ENCODE data around the gene MKI67. TPM values are rescaled to one million over a fixed set of nuclear protein-coding genes. Genes with fewer than 3 reads are reported as not detected.

MKI67 gene
- total RNA-seq, 4 donors from 2014 or later: 14.3 to 50.8 (median 26.1) TPM

DNA sequence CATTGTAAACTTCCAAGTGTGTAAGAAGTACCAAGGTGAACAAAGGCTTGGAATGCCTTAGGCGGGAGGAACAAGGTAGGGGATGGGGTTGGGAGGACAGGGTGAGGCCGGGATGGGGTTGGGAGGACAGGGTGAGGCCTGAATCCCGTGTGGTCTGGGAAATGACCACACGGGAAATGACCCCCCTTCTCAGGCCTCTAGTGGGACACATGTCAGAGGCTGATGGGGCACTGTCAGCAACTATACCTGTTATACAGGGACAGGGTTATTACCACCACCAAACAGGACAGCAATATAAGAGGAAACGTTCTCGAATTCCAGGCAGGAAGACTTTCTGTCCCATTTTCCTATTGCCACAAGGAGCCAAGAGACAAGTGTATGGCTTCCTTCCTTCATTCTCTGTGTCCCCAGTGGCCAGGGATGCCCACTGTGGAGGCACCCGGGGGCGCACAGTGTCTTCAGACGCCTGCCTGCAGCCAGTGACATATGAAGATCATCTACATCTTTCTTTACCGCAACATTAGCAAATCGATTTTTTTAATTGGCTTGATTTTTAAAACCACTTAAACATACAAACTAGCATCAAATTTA is 1.3 kb downstream of the MKI67 start:
- H3K9me3 ChIP-seq: no peaks in the 10 kb centered on the region
- peak overlapping the region; percentile 51 to 80 (median 65) for H3K4me3 ChIP-seq
- TF ChIP-seq, protein P1, sequence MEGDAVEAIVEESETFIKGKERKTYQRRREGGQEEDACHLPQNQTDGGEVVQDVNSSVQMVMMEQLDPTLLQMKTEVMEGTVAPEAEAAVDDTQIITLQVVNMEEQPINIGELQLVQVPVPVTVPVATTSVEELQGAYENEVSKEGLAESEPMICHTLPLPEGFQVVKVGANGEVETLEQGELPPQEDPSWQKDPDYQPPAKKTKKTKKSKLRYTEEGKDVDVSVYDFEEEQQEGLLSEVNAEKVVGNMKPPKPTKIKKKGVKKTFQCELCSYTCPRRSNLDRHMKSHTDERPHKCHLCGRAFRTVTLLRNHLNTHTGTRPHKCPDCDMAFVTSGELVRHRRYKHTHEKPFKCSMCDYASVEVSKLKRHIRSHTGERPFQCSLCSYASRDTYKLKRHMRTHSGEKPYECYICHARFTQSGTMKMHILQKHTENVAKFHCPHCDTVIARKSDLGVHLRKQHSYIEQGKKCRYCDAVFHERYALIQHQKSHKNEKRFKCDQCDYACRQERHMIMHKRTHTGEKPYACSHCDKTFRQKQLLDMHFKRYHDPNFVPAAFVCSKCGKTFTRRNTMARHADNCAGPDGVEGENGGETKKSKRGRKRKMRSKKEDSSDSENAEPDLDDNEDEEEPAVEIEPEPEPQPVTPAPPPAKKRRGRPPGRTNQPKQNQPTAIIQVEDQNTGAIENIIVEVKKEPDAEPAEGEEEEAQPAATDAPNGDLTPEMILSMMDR (IDR thresholded peaks at IDR 0.05): no peak
- TF ChIP-seq POLR2A (IDR thresholded peaks at IDR 0.05): no peak
- no peaks in the 10 kb centered on the region for H3K36me3 ChIP-seq
- intact Hi-C loops (cut with DNase I): no loop called here
- H3K4me1 ChIP-seq: peaks cover 10 to 37% (median 18%) of the 10 kb centered on the region in 3 donors
- WGBS, 2 donors: 30 to 37% methylated on average over 10 to 11 of the region's 11 CpGs
- DNase-seq: no peak
- no peak overlapping the region for H3K27ac ChIP-seq
- H3K27me3 ChIP-seq: peaks cover 0 to 46% (median 0%) of the 10 kb centered on the region in 4 donors

DNA sequence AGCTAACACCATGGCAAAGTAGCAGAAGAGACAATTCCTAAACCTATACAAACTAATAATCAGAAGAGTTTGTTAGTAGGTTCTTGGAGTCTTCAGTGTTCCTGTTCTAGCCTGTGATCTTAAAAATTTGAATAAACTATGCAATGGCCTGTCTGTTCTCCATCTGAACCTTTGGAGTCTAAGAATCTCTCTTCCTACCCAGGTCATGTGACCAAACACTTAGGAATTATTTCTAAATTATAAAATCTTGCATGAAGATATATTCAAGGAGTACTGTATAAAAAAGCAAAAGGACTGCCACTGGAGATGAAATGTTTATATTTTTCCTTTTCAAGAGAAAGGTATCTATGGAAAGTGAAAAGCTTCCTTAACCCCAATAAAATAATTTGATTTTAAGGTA is 2.4 kb downstream of the MKI67 start:
- no peaks in the 10 kb centered on the region for H3K9me3 ChIP-seq
- H3K27me3 ChIP-seq: peaks cover 0 to 46% (median 0%) of the 10 kb centered on the region in 4 donors
- no peak overlapping the region for H3K27ac ChIP-seq
- no peak overlapping the region for H3K4me3 ChIP-seq
- DNase-seq: no peak
- peaks cover 10 to 37% (median 18%) of the 10 kb centered on the region in 3 donors for H3K4me1 ChIP-seq
- TF ChIP-seq POLR2A (IDR thresholded peaks at IDR 0.05): no peak
- TF ChIP-seq, protein P1 (IDR thresholded peaks at IDR 0.05): no peak
- intact Hi-C loops (cut with DNase I): no loop called here
- H3K36me3 ChIP-seq: no peaks in the 10 kb centered on the region

DNA sequence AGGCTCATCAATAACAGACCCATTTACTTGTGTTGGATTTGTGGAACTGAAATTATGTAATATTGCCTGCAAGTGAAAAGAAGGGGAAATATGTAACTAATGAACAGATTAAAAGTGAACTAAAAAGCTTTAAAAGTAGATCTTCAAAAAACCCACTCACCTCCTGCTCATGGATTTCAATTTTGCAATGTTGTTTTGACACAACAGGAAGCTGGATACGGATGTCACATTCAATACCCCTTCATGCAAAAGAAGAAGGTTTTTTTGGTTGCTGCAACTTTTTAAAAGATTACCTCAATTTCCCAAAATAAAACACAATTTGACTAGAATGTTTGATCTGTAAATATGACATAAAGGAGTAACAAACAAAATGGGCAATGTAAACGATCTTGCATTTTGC is 3.3 kb downstream of the MKI67 start:
- Histone ChIP-seq H3K9me3 (no peaks in the 10 kb centered on the region), H3K4me3 (no peak overlapping the region), H3K27ac (no peak overlapping the region), H3K4me1 (peaks cover 10 to 37% (median 18%) of the 10 kb centered on the region in 3 donors), H3K36me3 (no peaks in the 10 kb centered on the region), H3K27me3 (peaks cover 0 to 46% (median 0%) of the 10 kb centered on the region in 4 donors)
- WGBS, 2 donors: 65 to 75% methylated on average over 2 of the region's 2 CpGs
- intact Hi-C loops (cut with DNase I): no loop called here
- DNase-seq: no peak
- no peak for TF ChIP-seq POLR2A (IDR thresholded peaks at IDR 0.05)
- TF ChIP-seq, protein P1 (IDR thresholded peaks at IDR 0.05): no peak

DNA sequence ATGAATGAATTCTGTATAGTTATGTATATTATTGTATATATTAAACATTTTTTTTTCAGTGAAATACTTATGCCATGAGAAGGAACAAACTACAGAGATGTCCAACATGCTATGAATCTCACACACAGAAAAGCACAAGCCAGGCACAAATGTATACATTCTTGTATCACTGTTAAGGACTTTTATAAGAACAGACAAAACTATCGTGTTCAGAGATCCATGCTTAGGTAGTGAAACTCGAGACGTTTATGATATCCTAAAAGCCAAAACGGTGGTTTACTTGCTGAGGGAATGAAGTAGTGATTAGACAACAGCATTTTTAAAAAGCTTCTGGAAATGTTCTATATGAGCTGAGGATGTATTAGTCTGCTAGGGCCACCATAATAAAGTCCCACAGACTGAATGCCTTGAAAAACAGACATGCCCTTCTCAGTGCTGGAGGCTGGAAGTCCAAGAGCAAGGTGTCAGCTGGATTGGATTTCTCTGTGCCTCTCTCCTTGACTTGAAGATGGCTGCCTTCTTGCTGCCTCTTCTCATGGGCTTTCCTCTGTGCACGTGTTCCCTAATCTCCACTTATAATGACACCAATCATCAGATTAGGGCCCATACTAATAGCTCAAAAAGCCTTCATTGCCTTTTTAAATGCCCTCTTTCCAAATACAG is 4.3 kb downstream of the MKI67 start:
- H3K9me3 ChIP-seq: no peaks in the 10 kb centered on the region
- DNase-seq: no peak
- no peak overlapping the region for H3K27ac ChIP-seq
- no peaks in the 10 kb centered on the region for H3K36me3 ChIP-seq
- H3K4me3 ChIP-seq: no peak overlapping the region
- peaks cover 0 to 46% (median 0%) of the 10 kb centered on the region in 4 donors for H3K27me3 ChIP-seq
- WGBS, 2 donors: 76 to 93% methylated on average over 5 of the region's 5 CpGs
- intact Hi-C loops (cut with DNase I): no loop called here
- TF ChIP-seq, protein P1 (IDR thresholded peaks at IDR 0.05): no peak
- TF ChIP-seq POLR2A (IDR thresholded peaks at IDR 0.05): no peak
- H3K4me1 ChIP-seq: peaks cover 10 to 33% (median 18%) of the 10 kb centered on the region in 3 donors

DNA sequence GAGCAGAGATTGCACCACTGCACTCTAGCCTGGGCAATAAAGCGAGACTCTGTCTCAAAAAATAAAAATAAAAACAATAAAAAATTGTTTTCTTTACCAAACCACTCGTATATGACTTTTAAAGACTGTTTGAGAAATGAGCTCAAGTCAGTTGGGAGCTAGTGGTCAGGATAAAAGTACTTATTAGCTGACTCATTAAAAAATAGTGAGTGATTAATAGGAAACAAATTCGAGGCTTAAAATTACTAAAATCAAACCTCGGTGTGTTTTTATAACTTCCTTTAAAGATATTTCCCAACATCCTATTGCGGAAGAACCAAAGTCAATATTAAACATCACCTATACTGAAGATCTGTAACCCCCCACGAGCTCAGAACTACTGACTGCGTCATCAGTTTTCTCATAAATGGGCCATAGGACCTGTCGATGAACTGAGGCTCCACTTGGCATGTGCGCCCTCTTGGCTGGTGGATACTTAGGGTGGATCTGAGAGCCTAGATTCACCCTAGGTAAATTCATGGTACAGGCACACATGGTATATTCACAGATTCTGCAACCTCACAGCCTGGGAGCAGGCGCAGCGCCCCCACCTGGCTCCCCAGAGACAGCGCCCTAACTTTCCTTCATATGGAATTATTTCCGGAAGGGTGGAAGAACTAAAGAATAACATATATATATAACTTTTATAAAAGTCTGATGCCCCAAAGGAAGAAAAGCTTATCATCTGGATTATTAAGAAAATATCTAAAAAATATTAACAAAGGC is 9.2 kb downstream of the MKI67 start:
- peaks cover 0 to 21% (median 0%) of the 10 kb centered on the region in 3 donors for H3K36me3 ChIP-seq
- TF ChIP-seq, protein P1 (IDR thresholded peaks at IDR 0.05): no peak
- no peak for TF ChIP-seq POLR2A (IDR thresholded peaks at IDR 0.05)
- WGBS, 2 donors: 86 to 88% methylated on average over 13 of the region's 13 CpGs
- H3K4me1 ChIP-seq: no peaks in the 10 kb centered on the region
- H3K27me3 ChIP-seq: peaks cover 0 to 6% (median 0%) of the 10 kb centered on the region in 4 donors
- no peak for DNase-seq
- H3K9me3 ChIP-seq: no peaks in the 10 kb centered on the region
- no peak overlapping the region for H3K4me3 ChIP-seq
- intact Hi-C loops (cut with DNase I): no loop called here
- H3K27ac ChIP-seq: no peak overlapping the region
